IMR-90 (cell line): ENCODE results near the gene TIMM21. TPM values are rescaled to one million over a fixed set of nuclear protein-coding genes. Genes with fewer than 3 reads are reported as not detected.
A peak's percentile ranks its signal among the peaks of the same experiment; 100 is the strongest.

ENCODE experiments used
- ATAC-seq: fragments of 200-7000 bp; cut with Tn5 transposase; 2 replicates; pipeline ENCODE4 v1.9.1; 2020; ENCODE audit warnings: low read depth, mild to moderate bottlenecking, moderate library complexity
- BruUV-seq: library from RNA; stranded (reverse); fragments of 400-500 nt; replicated peaks from 2 replicates; lab custom pipeline; 2021; lab: Mats Ljungman, UMichigan
- CTCF ChIA-PET: fragments of 300-600 bp; formaldehyde crosslinking; extraction: SDS; loops from one replicate; lab custom pipeline; 2021; ENCODE audit warnings: antibody characterized with exemption; lab: Yijun Ruan, JAX
- POLR2A ChIA-PET: fragments of 300-600 bp; sonication (Branson Sonifier 250); formaldehyde crosslinking; loops from one replicate; lab custom pipeline; 2022; ENCODE audit warnings: antibody characterized with exemption; ENCODE audit not compliant: unreplicated experiment; lab: Charles Lee
- DNase-seq: peaks from one replicate; pipeline ENCODE4 v3.0.0; 2013
- H2AFZ ChIP-seq: replicated peaks from 2 replicates; pipeline ENCODE3; 2013; ENCODE audit warnings: low read length, mild to moderate bottlenecking; ENCODE audit not compliant: poor library complexity
- H2AK5ac ChIP-seq: 2 replicates; pipeline ENCODE4 v1.6.1; 2013; ENCODE audit warnings: low read depth, low read length, inconsistent platforms
- H2AK9ac ChIP-seq: replicated peaks from 2 replicates; pipeline ENCODE3; 2013; ENCODE audit warnings: mild to moderate bottlenecking, low read depth, low read length, moderate library complexity; ENCODE audit not compliant: poor library complexity
- H2BK120ac ChIP-seq: 2 replicates; pipeline ENCODE4 v1.6.1; 2013; ENCODE audit warnings: low read depth, low read length, inconsistent platforms
- H2BK15ac ChIP-seq: 3 replicates; pipeline ENCODE4 v1.6.1; 2013; ENCODE audit warnings: low read depth, low read length, inconsistent platforms
- H2BK20ac ChIP-seq: 2 replicates; pipeline ENCODE4 v1.6.1; 2013; ENCODE audit warnings: low read depth, mild to moderate bottlenecking, inconsistent platforms, low read length, moderate library complexity
- H2BK5ac ChIP-seq: 2 replicates; pipeline ENCODE4 v1.6.1; 2013; ENCODE audit warnings: mild to moderate bottlenecking, low read depth, low read length, inconsistent platforms; ENCODE audit not compliant: poor library complexity, severe bottlenecking
- H3K14ac ChIP-seq: replicated peaks from 2 replicates; pipeline ENCODE4 v1.6.1; 2013; ENCODE audit warnings: low read depth, low read length, inconsistent platforms
- H3K18ac ChIP-seq: 2 replicates; pipeline ENCODE4 v1.6.1; 2013; ENCODE audit warnings: low read depth, low read length, control low read depth
- H3K23ac ChIP-seq: 2 replicates; pipeline ENCODE4 v1.6.1; 2013; ENCODE audit warnings: low read depth, low read length, inconsistent platforms
- H3K27ac ChIP-seq: 2 replicates; pipeline ENCODE4 v1.5.1; 2013; ENCODE audit warnings: mild to moderate bottlenecking, control low read depth, low read length; ENCODE audit not compliant: insufficient read depth
- H3K27me3 ChIP-seq: 2 replicates; pipeline ENCODE4 v1.6.1; 2013; ENCODE audit warnings: low read length; ENCODE audit not compliant: control insufficient read depth, insufficient read depth
- H3K36me3 ChIP-seq: 2 replicates; pipeline ENCODE4 v1.6.1; 2013; ENCODE audit warnings: low read length, mixed read lengths; ENCODE audit not compliant: control insufficient read depth, insufficient read depth
- H3K4ac ChIP-seq: 2 replicates; pipeline ENCODE4 v1.6.1; 2013; ENCODE audit warnings: low read depth, low read length, inconsistent platforms
- H3K4me1 ChIP-seq: 2 replicates; pipeline ENCODE4 v1.6.1; 2013; ENCODE audit warnings: low read length, mixed read lengths; ENCODE audit not compliant: control insufficient read depth, insufficient read depth
- H3K4me2 ChIP-seq: 2 replicates; pipeline ENCODE4 v1.6.1; 2013; ENCODE audit warnings: low read depth, mild to moderate bottlenecking, control low read depth, low read length, moderate library complexity
- H3K4me3 ChIP-seq: 2 replicates; pipeline ENCODE4 v1.5.1; 2013; ENCODE audit warnings: low read depth, mild to moderate bottlenecking, control low read depth, low read length, moderate library complexity; ENCODE audit not compliant: insufficient read depth
- H3K56ac ChIP-seq: 2 replicates; pipeline ENCODE4 v1.6.1; 2013; ENCODE audit warnings: low read length, inconsistent platforms; ENCODE audit not compliant: insufficient read depth; ENCODE audit errors: extremely low read depth
- H3K79me1 ChIP-seq, 2 experiments: 2 replicates each; pipeline ENCODE4 v1.6.1; 2013; ENCODE audit warnings: low read length in 2 of 2, inconsistent platforms in 1 of 2, low read depth in 1 of 2
- H3K9ac ChIP-seq: 2 replicates; pipeline ENCODE4 v1.6.1; 2013; ENCODE audit warnings: low read depth, low read length, control low read depth
- H3K9me1 ChIP-seq: 2 replicates; pipeline ENCODE4 v1.6.1; 2013; ENCODE audit warnings: low read length, inconsistent platforms; ENCODE audit not compliant: insufficient read depth
- H3K9me3 ChIP-seq: 2 replicates; pipeline ENCODE4 v1.6.1; 2013; ENCODE audit warnings: low read length; ENCODE audit not compliant: control insufficient read depth, insufficient read depth
- H4K20me1 ChIP-seq: 2 replicates; pipeline ENCODE4 v1.6.1; 2013; ENCODE audit warnings: low read length, inconsistent platforms; ENCODE audit not compliant: insufficient read depth
- H4K5ac ChIP-seq: 2 replicates; pipeline ENCODE4 v1.6.1; 2013; ENCODE audit warnings: mild to moderate bottlenecking, low read depth, low read length, control low read depth
- H4K8ac ChIP-seq, 2 experiments: 2 replicates each; pipeline ENCODE4 v1.6.1; 2013; ENCODE audit warnings: low read depth in 2 of 2, low read length in 2 of 2, control low read depth in 1 of 2, inconsistent platforms in 1 of 2
- H4K91ac ChIP-seq: 2 replicates; pipeline ENCODE4 v1.6.1; 2013; ENCODE audit warnings: low read depth, low read length, inconsistent platforms; ENCODE audit not compliant: insufficient read depth
- BHLHE40 ChIP-seq: fragments of 150-350 bp; IDR thresholded peaks from 2 replicates; pipeline ENCODE4 v1.6.1; 2016; ENCODE audit warnings: mild to moderate bottlenecking, low read depth, low read length
- CEBPB ChIP-seq: IDR thresholded peaks from 2 replicates; pipeline ENCODE4 v1.6.1; 2012; ENCODE audit warnings: low read depth, low read length, improper control_type of control experiment
- CHD1 ChIP-seq: IDR thresholded peaks from 2 replicates; pipeline ENCODE4 v1.6.1; 2012; ENCODE audit warnings: low read depth, low read length, improper control_type of control experiment
- ELK1 ChIP-seq: fragments of 150-350 bp; IDR thresholded peaks from 2 replicates; pipeline ENCODE4 v1.6.1; 2016; ENCODE audit warnings: low read depth, mild to moderate bottlenecking, low read length, moderate library complexity, borderline replicate concordance
- FOS ChIP-seq: fragments of 150-350 bp; IDR thresholded peaks from 2 replicates; pipeline ENCODE4 v1.6.1; 2016; ENCODE audit warnings: low read depth, low read length
- MAFK ChIP-seq: IDR thresholded peaks from 2 replicates; pipeline ENCODE4 v1.6.1; 2012; ENCODE audit warnings: low read depth, low read length, improper control_type of control experiment
- MAZ ChIP-seq: IDR thresholded peaks from 2 replicates; pipeline ENCODE4 v1.6.1; 2012; ENCODE audit warnings: low read depth, mild to moderate bottlenecking, low read length, improper control_type of control experiment, moderate library complexity, borderline replicate concordance
- MXI1 ChIP-seq: IDR thresholded peaks from 2 replicates; pipeline ENCODE4 v1.6.1; 2012; ENCODE audit warnings: low read depth, mild to moderate bottlenecking, low read length, moderate library complexity, borderline replicate concordance
- NFE2L2 ChIP-seq: fragments of 150-350 bp; IDR thresholded peaks from 2 replicates; pipeline ENCODE4 v1.6.1; 2016; ENCODE audit warnings: low read depth, mild to moderate bottlenecking, low read length
- POLR2A ChIP-seq: IDR thresholded peaks from 2 replicates; pipeline ENCODE4 v1.6.1; 2012; ENCODE audit warnings: mild to moderate bottlenecking, low read depth, low read length
- RAD21 ChIP-seq: IDR thresholded peaks from 2 replicates; pipeline ENCODE4 v1.6.1; 2012; ENCODE audit warnings: low read length, improper control_type of control experiment
- RCOR1 ChIP-seq: IDR thresholded peaks from 2 replicates; pipeline ENCODE4 v1.6.1; 2012; ENCODE audit warnings: mild to moderate bottlenecking, low read length, improper control_type of control experiment; ENCODE audit not compliant: insufficient replicate concordance
- RFX5 ChIP-seq: IDR thresholded peaks from 2 replicates; pipeline ENCODE4 v1.8.0; 2012; ENCODE audit warnings: low read depth, mild to moderate bottlenecking, low read length, moderate library complexity
- SMC3 ChIP-seq: fragments of 150-350 bp; IDR thresholded peaks from 2 replicates; pipeline ENCODE4 v1.6.1; 2016; ENCODE audit warnings: low read depth, mild to moderate bottlenecking, antibody characterized with exemption, low read length, moderate library complexity
- USF2 ChIP-seq: fragments of 150-350 bp; IDR thresholded peaks from 2 replicates; pipeline ENCODE4 v1.6.1; 2017; ENCODE audit warnings: mild to moderate bottlenecking, antibody characterized with exemption, low read length, low read depth
- WGBS, 2 experiments: methylation state at CpG; one replicate each; pipeline versions ENCODE4 v1.1.5 to v1.1.7; 2013; ENCODE audit warnings: missing lambda C conversion rate in 2 of 2; ENCODE audit not compliant: insufficient read length in 1 of 2; ENCODE audit errors: extremely low coverage in 2 of 2; 5-methylcytosine and 5-hydroxymethylcytosine counted together
- dilution Hi-C: fragments of 300-500 bp; cut with HindIII; formaldehyde crosslinking; loops from one replicate; pipeline ENCODE4 v1.14.3; 2018; ENCODE audit warnings: low sequenced_read_pairs; ENCODE audit not compliant: unreplicated experiment
- in situ Hi-C: fragments of 300-500 bp; cut with MboI; formaldehyde crosslinking; loops from 3 replicates; pipeline ENCODE4 v1.14.3; 2019; ENCODE audit warnings: low sequenced_read_pairs, inconsistent platforms, mixed read lengths
- intact Hi-C: fragments of 100-400 bp; cut with micrococcal nuclease; formaldehyde crosslinking; loops from 2 replicates; pipeline ENCODE4 v1.10.0; 2022
- polyA plus RNA-seq, 3 experiments: library from polyadenylated mRNA; depleted of rRNA; stranded (reverse); fragments of >200 nt; gene quantifications; 2 replicates each; pipeline ENCODE4 v1.2.3, GENCODE V29; 2012; ENCODE audit warnings: low replicate concordance in 1 of 3
- total RNA-seq: library from RNA; depleted of rRNA; stranded (reverse); fragments of >200 nt; gene quantifications from 2 replicates; pipeline ENCODE4 v1.2.3, GENCODE V29; 2012
- TF ChIP-seq, protein P1 (sequence below): conservative IDR thresholded peaks from 2 replicates; pipeline ENCODE4 v1.5.1; 2012; ENCODE audit warnings: mild to moderate bottlenecking, low read depth, low read length, improper control_type of control experiment

TIMM21 gene
- total and polyA plus RNA-seq, 2 of the 4 experiments (the other 2 are of a cell fraction), result 42.8 to 52.7 TPM

GRCh38 chr18:74140582-74140981, 7.7 kb upstream of the TIMM21 start:
- H3K79me1 ChIP-seq, result peaks cover 0 to 2% of the 10 kb centered on the region in 2 experiments; a peak in 1 of 4 replicates
- DNase-seq (no peak), ATAC-seq (no peak)
- TF ChIP-seq SMC3 (no peak), RFX5 (no peak), POLR2A (no peak), RCOR1 (no peak), CHD1 (no peak), CEBPB (no peak), FOS (no peak), MXI1 (no peak), MAZ (no peak), MAFK (no peak), ELK1 (no peak), USF2 (no peak), BHLHE40 (no peak), NFE2L2 (no peak), RAD21 (no peak)
- TF ChIP-seq, protein P1, sequence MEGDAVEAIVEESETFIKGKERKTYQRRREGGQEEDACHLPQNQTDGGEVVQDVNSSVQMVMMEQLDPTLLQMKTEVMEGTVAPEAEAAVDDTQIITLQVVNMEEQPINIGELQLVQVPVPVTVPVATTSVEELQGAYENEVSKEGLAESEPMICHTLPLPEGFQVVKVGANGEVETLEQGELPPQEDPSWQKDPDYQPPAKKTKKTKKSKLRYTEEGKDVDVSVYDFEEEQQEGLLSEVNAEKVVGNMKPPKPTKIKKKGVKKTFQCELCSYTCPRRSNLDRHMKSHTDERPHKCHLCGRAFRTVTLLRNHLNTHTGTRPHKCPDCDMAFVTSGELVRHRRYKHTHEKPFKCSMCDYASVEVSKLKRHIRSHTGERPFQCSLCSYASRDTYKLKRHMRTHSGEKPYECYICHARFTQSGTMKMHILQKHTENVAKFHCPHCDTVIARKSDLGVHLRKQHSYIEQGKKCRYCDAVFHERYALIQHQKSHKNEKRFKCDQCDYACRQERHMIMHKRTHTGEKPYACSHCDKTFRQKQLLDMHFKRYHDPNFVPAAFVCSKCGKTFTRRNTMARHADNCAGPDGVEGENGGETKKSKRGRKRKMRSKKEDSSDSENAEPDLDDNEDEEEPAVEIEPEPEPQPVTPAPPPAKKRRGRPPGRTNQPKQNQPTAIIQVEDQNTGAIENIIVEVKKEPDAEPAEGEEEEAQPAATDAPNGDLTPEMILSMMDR, result no peak
- CTCF ChIA-PET, result interaction anchor here (1.1 to 1.4 kb wide), 2 partner anchors 24 to 58 kb away, joined by 4 to 5 read pairs; no protein-coding TSS in a partner anchor
- H3K36me3 ChIP-seq, result no peaks in the 10 kb centered on the region
- POLR2A ChIA-PET, result interaction anchor here (1.1 kb wide), 1 partner anchor 989 kb away, joined by 4 read pairs; no protein-coding TSS in a partner anchor
- H3K27ac ChIP-seq, result peak overlapping the region; percentile 49; the same call in 1 of the 2 replicates
- H3K4me1 ChIP-seq, result peaks cover 22% of the 10 kb centered on the region
- no peak overlapping the region for H3K9ac ChIP-seq
- peak overlapping the region; percentile 58; the same call in 1 of the 2 replicates for H4K5ac ChIP-seq
- H2BK15ac ChIP-seq, result peak overlapping the region; percentile 90; the same call in 2 of the 3 replicates
- peak overlapping the region; percentile 41 for H3K14ac ChIP-seq
- no CpG with 5 or more reads among the region's 1 CpG for WGBS, 2 experiments
- no peak overlapping the region for H3K4me2 ChIP-seq
- in situ Hi-C loops, result no loop called here
- intact Hi-C loops, result loop anchor here (10.0 kb wide), 1 partner anchor 456 kb away; no protein-coding TSS in a partner anchor
- peak overlapping the region; percentile 41; the same call in 1 of the 2 replicates for H4K91ac ChIP-seq
- peak overlapping the region; percentile 83; the same call in 1 of the 2 replicates for H3K23ac ChIP-seq
- no peak overlapping the region for H3K56ac ChIP-seq
- H2BK5ac ChIP-seq, result peak overlapping the region; percentile 95
- peak overlapping the region in 1 of 2 experiments; percentile 76; a peak in 2 of 4 replicates for H4K8ac ChIP-seq
- H2BK20ac ChIP-seq, result peak overlapping the region; percentile 80
- no peaks in the 10 kb centered on the region for H3K9me3 ChIP-seq
- peak overlapping the region; percentile 83; the same call in 1 of the 2 replicates for H3K18ac ChIP-seq
- H3K4ac ChIP-seq, result peak overlapping the region; percentile 85
- no peak overlapping the region for H2AK9ac ChIP-seq
- H3K27me3 ChIP-seq, result no peaks in the 10 kb centered on the region
- no peaks in the 10 kb centered on the region for H4K20me1 ChIP-seq
- dilution Hi-C loops, result no loop called here
- H3K9me1 ChIP-seq, result peaks cover 4% of the 10 kb centered on the region; the same call in 1 of the 2 replicates
- H2AFZ ChIP-seq, result no peak overlapping the region
- no peak overlapping the region for H3K4me3 ChIP-seq
- H2BK120ac ChIP-seq, result peak overlapping the region; percentile 85
- H2AK5ac ChIP-seq, result peak overlapping the region; percentile 85
- no TSS peak for BruUV-seq
